BE2C (cell line): Measurements from ENCODE around the gene GPR137C.

ENCODE experiments used
- DNase-seq: peaks from one replicate; pipeline ENCODE4 v3.0.0-alpha.2; 2020
- H3K27me3 ChIP-seq: fragments of 250-450 bp; sonication (Bioruptor Pico); 2 replicates; pipeline ENCODE4 v1.5.1; 2020; ENCODE audit warnings: mild to moderate bottlenecking
- H3K36me3 ChIP-seq: fragments of 250-450 bp; sonication (Bioruptor Pico); 2 replicates; pipeline ENCODE4 v1.5.1; 2020; ENCODE audit warnings: mild to moderate bottlenecking
- H3K4me1 ChIP-seq: fragments of 250-450 bp; sonication (Bioruptor Pico); 2 replicates; pipeline ENCODE4 v1.5.1; 2020
- H3K4me3 ChIP-seq: 2 replicates; pipeline ENCODE4 v1.5.1; 2011; ENCODE audit warnings: low read depth, low read length
- H3K9me3 ChIP-seq: fragments of 250-450 bp; sonication (Bioruptor Pico); 2 replicates; pipeline ENCODE4 v1.5.1; 2020
- CTCF ChIP-seq: IDR thresholded peaks from 2 replicates; pipeline ENCODE4 v1.5.1; 2012; ENCODE audit warnings: mild to moderate bottlenecking, low read depth, low read length

GPR137C gene

GRCh38 chr14:52686176-52686575 is 133.5 kb downstream of the GPR137C start:
- no peaks in the 10 kb centered on the region for H3K27me3 ChIP-seq
- H3K9me3 ChIP-seq = no peaks in the 10 kb centered on the region

More at GRCh38 chr14:52686176-52686575, 133.5 kb downstream of the GPR137C start:
- TF ChIP-seq CTCF = no peak
- no peak for DNase-seq
- H3K4me1 ChIP-seq = no peaks in the 10 kb centered on the region; the same call in 1 of the 2 replicates
- peaks cover 10% of the 10 kb centered on the region for H3K36me3 ChIP-seq
- H3K4me3 ChIP-seq = no peak overlapping the region
